Epithelial cell of proximal tubule (primary cell): ENCODE measurements around the gene RASD1. TPM values are rescaled to one million over a fixed set of nuclear protein-coding genes. Genes with fewer than 3 reads are reported as not detected.

Source experiments
- DNase-seq: peaks from one replicate; pipeline ENCODE4 v3.0.0-alpha.2; 2011; ENCODE audit warnings: low read depth
- H3K4me3 ChIP-seq: 2 replicates; pipeline ENCODE4 v1.5.1; 2011; ENCODE audit warnings: low read depth, mild to moderate bottlenecking, low read length
- CTCF ChIP-seq: conservative IDR thresholded peaks from 2 replicates; pipeline ENCODE4 v1.5.1; 2012; ENCODE audit warnings: low read depth, mild to moderate bottlenecking, low read length
- total RNA-seq: library from RNA; depleted of rRNA; stranded (reverse); fragments of >200 nt; gene quantifications from 2 replicates; pipeline ENCODE4 v1.2.3, GENCODE V29; 2015

Gene RASD1
- total RNA-seq, 1 donor from 2014 or later = 1.2 TPM

- TF ChIP-seq CTCF = peak; percentile 58
- DNase-seq = no peak
- H3K4me3 ChIP-seq = no peak overlapping the region
These were observed 4.9 kb upstream of the RASD1 start for GRCh38 chr17:17500999-17501605.

- TF ChIP-seq CTCF = no peak
- DNase-seq = no peak
- no peak overlapping the region for H3K4me3 ChIP-seq
These were observed 3.4 kb upstream of the RASD1 start for GRCh38 chr17:17499402-17500145.

- DNase-seq = no peak
- no peak overlapping the region for H3K4me3 ChIP-seq
- TF ChIP-seq CTCF = no peak
These were observed 2.6 kb upstream of the RASD1 start for GRCh38 chr17:17498606-17499301.

GRCh38 chr17:17497845-17498520, 1.8 kb upstream of the RASD1 start:
- no peak for TF ChIP-seq CTCF
- no peak overlapping the region for H3K4me3 ChIP-seq
- no peak for DNase-seq

GRCh38 chr17:17497065-17497844, 1.1 kb upstream of the RASD1 start:
- TF ChIP-seq CTCF = no peak
- no peak for DNase-seq
- no peak overlapping the region for H3K4me3 ChIP-seq

GRCh38 chr17:17495536-17496188, 533 bp downstream of the RASD1 start:
- DNase-seq = no peak
- H3K4me3 ChIP-seq = peak overlapping the region; percentile 70
- TF ChIP-seq CTCF = no peak
